ENCODE data around the gene DPP7. TPM values are rescaled to one million over a fixed set of nuclear protein-coding genes. Genes with fewer than 3 reads are reported as not detected.

DPP7 gene
- 43.8 and 45.5 TPM in 2 replicates for total RNA-seq (2014; rRNA removed; shearing (Covaris generic))
- 60.6 and 61.9 TPM in 2 replicates for polyA plus RNA-seq (2015; cell fraction: cytosol; rRNA removed)
- 299 and 327 TPM in 2 replicates for polyA plus RNA-seq (2015; cell fraction: nucleus; rRNA removed)

DNA sequence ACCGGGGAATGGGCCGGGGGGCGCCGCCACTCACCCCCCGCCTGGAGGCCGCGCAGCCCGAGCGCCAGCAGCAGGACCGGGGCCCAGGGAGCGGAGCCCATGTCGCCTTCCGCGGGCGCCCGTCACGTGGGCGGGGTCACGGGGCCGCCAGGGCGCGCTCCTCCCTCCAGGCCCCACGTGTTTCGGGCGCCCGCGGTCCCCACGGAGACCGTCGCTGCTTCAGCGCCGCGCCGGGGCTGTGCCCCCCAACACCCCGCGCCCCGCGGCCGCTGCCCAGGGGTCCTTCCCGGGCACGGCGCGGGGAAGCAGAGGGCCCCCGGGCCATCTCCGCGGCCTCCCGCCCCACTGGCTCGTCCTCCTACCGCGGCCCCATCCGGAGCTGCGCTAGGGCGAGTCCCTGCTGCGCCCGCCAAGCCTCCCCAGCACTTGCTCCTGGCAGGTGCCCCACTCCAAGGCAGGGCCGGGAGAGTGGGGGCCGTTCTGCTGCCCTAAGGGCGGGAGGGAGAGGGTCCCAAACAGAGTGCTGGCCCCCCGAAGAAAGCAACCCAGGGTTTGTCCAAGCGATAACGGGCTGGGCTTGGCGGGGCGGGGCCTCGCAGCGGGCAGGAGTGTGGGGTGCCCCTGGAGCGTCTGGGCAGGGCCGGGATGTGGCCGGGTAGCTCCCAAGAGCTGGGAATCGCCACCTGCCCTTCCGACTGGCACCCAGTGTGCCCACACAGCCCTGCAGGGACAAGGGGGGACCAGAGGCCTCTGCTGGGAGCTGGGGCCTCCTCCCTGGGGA is at the start of gene DPP7:
TSS of gene DPP7 (minus strand) at position 121 of the 781 bp plus-strand sequence. CDS start at position 101, 20 bp downstream.
- no peak for DNase-seq (ENCODE audit: low read depth)

DNA sequence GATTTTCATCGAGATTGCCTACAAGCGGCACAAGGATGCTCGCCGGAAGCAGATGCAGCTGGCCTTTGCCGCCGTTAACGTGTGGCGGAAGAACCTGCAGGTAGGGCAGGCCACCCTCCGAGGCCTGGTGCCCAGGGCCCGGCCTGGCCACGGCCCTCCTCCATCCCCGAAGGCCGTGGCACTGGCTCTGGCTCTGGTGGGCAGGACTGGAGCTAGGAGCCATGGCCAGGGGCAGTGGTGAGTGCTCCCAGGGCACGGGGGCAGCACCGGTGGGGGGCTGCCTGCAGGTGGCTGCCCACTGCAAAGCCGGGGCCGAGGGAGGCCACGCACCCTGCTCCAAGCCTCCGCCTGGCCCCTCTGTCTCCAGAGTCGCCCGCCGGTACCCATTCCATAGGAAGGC is 49.3 kb upstream of the DPP7 start:
- DNase-seq (ENCODE audit: low read depth), result no peak

DNA sequence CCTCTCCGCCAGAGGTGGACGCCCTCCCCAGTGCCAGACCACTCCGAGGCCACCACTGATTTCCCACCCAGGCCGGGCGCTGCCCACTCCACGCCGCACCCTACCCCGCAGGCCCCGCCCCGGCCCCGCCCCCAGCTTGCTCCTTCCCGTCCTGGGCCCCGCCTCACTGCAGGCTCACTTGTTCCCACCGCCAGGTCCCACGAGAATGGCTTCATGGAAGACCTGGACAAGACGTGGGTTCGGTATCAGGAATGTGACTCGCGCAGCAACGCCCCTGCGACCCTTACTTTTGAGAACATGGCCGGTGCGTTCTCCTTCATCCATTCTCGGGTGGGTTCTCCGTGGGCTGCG is 48.8 kb upstream of the DPP7 start:
- DNase-seq (ENCODE audit: low read depth), result no peak

DNA sequence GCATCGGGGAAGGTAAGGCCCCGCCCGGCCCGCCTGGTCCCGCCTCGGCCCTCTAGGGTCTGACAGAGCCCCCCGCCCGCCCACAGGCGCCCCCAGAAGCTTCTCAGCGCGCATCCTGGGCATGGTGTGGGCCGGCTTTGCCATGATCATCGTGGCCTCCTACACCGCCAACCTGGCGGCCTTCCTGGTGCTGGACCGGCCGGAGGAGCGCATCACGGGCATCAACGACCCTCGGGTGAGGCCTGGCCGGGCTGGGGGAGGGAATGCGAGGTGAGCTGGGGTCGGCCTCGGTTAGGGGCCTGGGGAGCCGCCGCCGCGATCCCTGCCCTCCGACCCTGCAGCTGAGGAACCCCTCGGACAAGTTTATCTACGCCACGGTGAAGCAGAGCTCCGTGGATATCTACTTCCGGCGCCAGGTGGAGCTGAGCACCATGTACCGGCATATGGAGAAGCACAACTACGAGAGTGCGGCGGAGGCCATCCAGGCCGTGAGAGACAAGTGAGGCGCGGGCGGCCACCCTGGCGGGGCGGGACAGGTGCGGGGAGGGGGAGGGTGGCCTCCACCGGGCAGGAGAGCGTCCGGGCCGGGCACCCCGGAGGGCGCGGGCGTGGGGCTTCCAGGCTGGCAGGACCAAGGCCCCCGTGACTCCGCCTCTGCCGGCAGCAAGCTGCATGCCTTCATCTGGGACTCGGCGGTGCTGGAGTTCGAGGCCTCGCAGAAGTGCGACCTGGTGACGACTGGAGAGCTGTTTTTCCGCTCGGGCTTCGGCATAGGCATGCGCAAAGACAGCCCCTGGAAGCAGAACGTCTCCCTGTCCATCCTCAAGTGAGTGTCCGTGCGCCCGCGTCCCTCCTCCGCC is 48.2 kb upstream of the DPP7 start:
- no peak for DNase-seq (ENCODE audit: low read depth)

DNA sequence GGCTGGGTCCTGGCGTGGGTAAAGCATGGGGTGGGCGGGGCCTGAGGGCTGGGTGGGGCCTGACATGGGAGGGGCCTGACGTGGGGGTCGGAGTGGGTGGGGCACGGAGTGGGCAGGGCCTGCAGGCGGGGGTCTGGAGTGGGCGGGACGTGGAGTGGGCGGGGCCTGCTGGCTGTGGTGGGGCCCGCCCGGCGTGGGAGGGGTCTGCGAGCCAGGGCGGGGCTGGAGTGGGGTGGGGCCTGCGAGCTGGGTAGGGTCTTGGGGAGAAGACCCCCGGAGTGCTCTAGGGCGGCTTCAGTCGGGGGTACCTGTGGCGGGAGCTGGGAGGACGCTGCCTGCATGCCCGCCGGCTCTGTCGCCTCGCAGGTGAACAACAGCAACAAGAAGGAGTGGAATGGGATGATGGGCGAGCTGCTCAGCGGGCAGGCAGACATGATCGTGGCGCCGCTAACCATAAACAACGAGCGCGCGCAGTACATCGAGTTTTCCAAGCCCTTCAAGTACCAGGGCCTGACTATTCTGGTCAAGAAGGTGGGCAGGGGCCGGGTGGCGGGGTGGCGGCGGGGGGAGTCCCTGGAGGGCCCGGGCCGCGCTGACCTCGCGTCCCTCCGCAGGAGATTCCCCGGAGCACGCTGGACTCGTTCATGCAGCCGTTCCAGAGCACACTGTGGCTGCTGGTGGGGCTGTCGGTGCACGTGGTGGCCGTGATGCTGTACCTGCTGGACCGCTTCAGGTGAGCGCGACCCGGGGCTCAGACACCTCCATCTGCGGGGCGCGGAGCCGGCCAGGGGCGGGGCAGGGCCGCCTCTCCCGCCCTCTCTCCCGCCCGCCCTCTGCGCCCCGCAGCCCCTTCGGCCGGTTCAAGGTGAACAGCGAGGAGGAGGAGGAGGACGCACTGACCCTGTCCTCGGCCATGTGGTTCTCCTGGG is 47.3 kb upstream of the DPP7 start:
- no peak for DNase-seq (ENCODE audit: low read depth)

DNA sequence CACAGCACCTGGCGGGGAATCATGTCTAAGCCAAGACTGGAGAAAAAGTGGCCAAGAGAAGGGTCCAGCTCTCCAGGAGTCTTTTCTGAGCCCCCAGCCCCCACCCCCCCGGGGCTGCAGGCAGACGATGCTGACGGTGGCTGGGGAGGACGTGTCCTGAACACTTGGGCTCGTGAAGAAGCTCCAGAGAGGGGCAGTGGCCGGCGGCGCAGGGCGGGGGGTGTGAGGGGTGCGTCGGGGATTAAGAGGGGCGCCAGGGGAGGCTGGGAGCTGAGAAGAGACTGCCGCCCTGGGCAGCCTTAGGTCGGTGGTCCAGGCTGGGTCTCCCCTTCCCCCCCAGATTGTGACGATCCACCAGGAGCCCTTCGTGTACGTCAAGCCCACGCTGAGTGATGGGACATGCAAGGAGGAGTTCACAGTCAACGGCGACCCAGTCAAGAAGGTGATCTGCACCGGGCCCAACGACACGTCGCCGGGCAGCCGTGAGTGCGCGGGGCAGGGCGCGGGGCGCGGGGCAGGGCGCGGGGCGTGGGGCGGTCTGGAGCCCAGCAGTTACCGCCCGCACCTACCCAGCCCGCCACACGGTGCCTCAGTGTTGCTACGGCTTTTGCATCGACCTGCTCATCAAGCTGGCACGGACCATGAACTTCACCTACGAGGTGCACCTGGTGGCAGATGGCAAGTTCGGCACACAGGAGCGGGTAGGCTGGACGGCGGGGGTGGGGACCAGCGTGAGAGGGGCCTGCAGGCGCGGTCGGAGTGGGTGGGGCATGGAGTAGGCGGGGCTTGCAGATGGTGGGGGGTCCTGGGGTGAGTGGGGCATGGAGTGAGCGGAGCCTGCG is 46.4 kb upstream of the DPP7 start:
- no peak for DNase-seq (ENCODE audit: low read depth)

DNA sequence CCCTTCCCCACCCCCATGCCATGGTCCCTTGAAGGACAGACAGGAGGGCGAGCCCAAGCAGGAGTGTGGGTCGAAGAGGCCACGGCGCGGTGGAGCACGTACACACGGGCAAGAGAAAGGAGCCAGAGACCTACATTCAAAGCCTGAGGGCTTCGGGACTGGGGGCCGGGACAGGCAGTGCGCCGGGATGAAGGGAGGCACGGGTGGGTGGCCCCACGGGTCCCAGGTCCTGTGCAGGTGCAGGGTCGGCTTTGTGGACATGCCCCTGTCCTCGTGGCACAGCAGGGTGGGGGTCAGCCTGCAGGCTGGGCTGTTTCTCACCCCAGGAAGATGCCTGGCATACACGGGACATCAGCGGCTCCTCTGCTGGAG is 45.5 kb upstream of the DPP7 start:
- DNase-seq (ENCODE audit: low read depth), result no peak

DNA sequence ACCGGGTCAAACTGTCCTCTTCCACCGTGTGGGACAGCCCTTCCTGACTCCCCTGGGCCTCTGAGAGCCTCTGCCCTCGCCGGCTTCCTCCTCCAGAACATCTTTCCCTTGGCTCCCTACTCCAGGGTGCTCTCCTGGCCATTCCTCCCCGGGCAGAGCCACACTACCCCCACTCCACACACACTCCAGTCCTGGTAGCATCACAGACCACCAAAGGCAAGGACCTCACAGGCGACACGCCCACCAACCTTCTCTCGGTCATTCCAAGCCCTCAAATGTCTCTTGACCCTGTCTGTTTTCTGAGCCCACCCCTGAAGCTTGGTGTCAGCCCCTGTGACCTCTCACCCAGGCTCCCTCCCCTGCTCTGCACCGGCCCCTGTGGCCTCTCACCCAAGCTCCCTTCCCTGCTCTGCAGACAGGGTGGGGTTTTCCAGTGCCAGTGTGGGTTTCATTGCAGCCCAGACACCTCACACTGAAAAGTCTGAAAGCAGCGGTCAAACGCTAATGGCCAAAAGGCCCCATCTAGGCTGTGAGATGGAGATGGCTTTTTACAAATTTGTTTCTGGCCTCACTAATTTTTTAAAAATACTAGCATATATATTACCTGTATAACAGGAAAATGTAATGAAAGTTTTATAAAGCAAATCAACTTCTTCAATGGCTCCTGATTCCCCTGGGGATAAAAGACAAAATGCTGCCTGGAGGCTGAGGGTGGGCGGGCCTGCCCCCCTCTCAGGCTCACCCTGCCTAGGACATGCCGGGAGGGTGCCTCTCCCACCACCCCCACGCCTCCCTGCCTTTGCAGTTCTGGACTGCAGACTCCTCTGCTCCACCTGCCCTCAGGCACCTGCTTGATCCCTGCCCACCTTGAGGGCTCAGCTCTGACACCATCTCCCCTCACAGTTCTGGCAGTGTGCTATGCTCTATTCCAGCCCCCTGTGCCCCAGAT is 44.8 kb upstream of the DPP7 start:
- DNase-seq (ENCODE audit: low read depth), result no peak

DNA sequence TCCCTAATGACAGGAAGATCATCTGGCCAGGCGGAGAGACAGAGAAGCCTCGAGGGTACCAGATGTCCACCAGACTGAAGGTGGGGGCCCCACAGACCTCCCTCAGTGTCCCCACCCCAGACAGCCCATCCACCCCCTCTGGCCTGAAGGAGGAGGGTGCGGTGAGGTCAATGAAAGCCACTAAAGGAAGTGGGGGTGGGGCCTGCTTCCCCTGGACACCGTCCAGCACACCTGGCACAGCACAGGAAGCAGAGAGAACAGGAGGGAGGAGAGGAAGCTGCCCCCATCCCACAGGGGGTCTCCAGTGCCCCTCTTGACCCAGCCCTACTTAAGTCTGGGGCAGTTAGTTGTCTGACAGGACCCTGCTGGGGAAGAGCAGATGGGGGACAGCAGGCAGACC is 44.1 kb upstream of the DPP7 start:
- no peak for DNase-seq (ENCODE audit: low read depth)

DNA sequence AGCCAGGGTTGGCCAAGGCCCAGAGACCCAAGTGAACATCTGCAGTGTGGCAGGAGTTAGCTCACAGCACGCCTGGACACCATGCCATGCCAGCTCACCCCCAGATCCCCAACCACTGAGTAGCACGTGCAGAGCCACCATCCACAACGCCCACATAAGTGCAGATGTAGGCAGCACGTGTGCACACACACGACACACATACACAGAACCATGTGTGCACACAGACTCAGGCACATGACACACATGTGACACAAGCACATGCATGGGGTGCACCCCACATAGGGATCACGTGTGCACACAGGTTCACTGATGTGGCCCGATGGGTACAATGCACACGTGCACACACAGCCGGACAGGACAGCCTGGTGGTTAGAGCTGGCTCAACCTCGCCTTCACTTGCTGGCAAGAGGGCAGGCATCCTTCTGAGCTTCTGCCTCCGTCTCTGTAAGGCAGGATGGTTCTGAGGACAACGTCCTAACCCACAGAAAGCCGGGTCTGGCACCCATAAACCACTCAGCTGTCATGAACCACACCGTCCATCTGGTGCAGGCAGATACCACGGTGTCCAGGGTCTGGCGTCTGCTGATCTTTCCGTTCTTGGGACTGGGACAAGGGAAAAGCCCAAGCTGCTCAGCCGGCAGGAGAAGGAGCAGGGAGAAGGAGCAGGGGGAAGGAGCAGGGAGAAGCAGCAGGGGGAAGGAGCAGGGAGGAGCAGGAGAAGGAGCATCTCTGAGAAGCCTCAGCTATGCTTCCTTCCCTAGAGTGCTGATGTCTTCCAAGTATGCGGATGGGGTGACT is 43.3 kb upstream of the DPP7 start:
- no peak for DNase-seq (ENCODE audit: low read depth)

DNA sequence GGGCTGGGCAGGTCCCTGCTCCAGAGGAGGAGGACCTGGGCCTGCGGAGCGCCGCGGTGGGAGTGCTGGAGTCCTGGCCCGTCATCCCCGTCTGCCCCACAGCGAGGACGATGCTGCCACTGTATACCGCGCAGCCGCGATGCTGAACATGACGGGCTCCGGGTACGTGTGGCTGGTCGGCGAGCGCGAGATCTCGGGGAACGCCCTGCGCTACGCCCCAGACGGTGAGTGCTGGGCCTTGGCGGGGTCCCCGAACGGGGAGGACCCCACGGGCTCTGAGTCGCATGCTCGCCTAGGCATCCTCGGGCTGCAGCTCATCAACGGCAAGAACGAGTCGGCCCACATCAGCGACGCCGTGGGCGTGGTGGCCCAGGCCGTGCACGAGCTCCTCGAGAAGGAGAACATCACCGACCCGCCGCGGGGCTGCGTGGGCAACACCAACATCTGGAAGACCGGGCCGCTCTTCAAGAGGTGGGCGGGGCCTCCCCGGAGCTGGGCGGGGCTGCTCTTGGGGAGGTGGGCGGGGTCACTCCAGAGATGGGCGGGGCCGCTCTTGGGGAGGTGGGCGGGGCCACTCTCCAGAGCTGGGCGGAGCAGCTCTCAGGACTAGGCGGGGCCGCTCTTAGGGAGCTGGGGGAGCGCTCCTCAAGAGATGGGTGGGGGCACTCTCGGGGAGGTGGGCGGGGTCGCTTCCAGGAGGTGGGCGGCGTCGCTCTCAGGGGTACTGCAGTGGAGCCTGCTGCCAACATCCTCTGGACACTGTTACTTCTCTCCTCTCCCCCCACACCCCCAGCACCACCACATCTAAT is 42.2 kb upstream of the DPP7 start:
- no peak for DNase-seq (ENCODE audit: low read depth)

DNA sequence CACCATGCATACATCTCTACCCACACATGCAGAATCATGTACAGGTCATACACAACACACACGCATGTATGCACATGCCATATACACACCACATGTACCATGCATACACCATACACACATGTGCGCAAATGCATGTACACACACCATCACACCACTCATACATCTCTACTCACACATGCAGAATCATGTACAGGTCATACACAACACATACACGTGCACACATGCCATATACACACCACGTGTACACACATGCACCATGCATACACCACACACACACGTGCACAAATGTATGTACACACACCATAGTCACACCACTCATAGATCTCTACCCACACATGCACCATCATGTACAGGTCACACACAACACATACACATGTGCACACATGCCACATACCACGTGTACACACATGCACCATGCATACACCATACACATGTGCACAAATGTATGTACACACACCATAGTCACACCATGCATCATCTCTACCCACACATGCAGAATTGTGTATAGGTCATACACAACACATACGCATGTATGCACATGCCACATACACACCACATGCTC is 38.4 kb upstream of the DPP7 start:
- no peak for DNase-seq (ENCODE audit: low read depth)

DNA sequence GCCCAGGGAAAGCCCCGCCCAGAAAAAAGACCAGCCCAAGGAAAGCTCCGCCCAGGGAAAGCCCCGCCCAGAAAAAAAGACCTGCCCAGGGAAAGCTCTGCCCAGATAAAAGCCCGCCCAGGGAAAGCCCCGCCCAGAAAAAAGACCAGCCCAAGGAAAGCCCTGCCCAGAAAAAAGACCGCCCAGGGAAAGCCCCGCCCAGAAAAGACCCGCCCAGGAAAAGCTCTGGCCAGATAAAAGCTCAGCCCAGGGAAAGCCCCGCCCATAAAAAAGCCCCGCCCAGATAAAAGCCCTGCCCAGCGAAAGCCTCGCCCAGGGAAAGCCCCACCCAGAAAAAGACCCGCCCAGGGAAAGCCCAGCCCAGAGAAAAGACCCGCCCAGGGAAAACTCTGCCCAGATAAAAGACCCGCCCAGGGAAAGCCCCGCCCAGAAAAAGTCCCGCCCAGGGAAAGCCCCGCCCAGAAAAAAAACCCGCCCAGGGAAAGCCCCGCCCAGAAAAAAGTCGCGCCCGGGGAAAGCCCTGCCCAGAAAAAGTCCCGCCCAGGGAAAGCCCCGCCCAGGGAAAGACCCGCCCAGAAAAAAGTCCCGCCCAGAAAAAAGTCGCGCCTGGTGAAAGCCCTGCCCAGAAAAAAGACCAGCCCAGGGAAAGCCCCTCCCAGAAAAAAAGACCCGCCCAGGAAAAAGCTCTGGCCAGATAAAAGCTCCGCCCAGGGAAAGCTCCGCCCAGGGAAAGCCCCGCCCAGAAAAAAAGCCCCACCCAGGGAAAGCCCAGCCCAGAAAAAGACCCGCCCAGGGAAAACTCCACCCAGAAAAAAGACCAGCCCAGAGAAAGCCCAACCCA is 36.3 kb upstream of the DPP7 start:
- peak; percentile 44 for DNase-seq (ENCODE audit: low read depth)

DNA sequence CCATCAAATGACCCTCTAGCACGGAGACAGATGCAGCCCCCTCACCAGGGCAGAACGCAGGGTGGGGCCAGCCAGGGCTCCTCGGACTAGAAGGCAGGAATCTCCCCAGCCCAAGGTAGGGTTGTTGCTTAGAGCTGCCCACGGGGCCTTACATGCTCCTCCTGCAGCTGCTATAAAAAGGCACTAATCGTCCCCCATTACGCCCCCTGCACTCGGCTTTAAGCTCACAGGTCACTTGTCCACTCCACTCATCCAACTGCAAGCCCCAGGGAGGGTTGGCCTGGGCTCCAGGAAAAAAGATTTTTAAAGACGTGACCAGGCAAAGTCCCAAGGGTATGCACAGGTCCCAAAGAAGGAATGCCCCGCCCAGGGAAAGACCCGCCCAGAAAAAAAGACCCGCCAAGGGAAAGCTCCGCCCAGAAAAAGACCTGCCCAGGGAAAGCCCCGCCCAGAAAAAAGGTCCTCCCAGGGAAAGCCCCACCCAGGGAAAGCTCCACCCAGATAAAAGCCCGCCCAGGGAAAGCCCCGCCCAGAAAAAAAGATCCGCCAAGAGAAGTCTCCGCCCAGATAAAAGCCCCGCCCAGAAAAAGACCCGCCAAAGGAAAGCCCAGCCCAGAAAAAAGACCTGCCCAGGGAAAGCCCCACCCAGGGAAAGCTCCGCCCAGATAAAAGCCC is 35.5 kb upstream of the DPP7 start:
- no peak for DNase-seq (ENCODE audit: low read depth)

DNA sequence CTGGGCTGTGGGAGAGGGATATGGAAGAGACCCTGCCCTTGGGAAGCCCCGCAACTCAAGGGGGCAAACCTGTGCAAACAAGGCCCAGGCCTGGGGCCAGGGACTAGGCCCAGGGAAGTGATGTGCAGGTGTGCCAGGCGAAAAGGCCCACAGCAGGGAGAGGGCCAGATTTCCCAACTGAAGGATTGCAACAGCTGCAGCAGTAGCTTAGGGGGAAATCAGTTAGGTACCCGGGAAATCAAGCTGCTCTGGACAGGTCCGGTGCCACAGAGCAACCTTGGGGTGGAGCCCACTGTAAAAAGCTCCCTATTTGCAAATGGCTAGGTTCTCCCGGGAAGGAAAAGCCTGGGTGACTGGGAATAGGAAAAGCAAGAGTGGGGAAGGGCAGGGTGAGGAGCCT is 34.8 kb upstream of the DPP7 start:
- DNase-seq (ENCODE audit: low read depth), result no peak

DNA sequence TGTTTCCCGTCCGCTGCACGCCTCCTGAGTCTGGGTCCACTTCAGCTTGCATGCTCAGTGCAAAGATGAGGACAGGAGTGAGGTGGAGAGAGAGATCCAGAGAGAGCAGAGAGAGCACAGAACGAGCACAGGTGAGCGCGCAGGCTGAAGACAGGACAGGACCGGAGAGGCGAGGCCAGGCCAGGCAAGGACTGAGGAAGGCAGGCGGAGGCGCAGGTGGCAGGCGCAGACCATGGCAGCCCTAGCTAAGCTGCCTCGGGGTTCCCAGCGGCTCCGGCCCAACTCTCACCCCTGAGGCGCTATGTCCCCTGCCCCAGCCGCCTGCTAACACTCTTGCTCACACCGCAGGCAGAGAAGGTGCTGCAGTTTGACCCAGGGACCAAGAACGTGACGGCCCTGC is 34.1 kb upstream of the DPP7 start:
- no peak for DNase-seq (ENCODE audit: low read depth)
